ENCODE measurements around the gene STX4.
A peak's percentile ranks its signal among the peaks of the same experiment; 100 is the strongest.

- TF ChIP-seq CTCF (IDR thresholded peaks at IDR 0.05), result no peak
- TF ChIP-seq POLR2AphosphoS5 (IDR thresholded peaks at IDR 0.05), result peak; percentile 63 to 83 (median 78)
- TF ChIP-seq POLR2A (IDR thresholded peaks at IDR 0.05), result peak; percentile 62
Observed at GRCh38 chr16:31033709-31034492, 543 bp downstream of the STX4 start.
